OCI-LY3 (cell line): ENCODE results near the gene VASN.

Source experiments
- CTCF ChIP-seq: fragments of 200-600, 300-600 bp; sonication (generic); IDR thresholded peaks from 2 replicates; pipeline ENCODE4 v1.5.1; 2014; ENCODE audit warnings: antibody characterized with exemption, low read length, low read depth
- EZH2phosphoT487 ChIP-seq: fragments of 200-600 bp; shearing (Covaris generic); IDR thresholded peaks from 2 replicates; pipeline ENCODE4 v1.6.1; 2018; ENCODE audit warnings: antibody characterized with exemption, mixed run types, low read depth

GRCh38 chr16:4375717-4376116 lies 4.1 kb downstream of the VASN start:
- TF ChIP-seq CTCF (no peak), EZH2phosphoT487 (no peak)
